WI38 (cell line): ENCODE results near the gene OBSCN.

Experiments
- H3K4me3 ChIP-seq: 2 replicates; pipeline ENCODE4 v1.5.1; 2011; ENCODE audit warnings: low read depth, mild to moderate bottlenecking, control low read depth, low read length
- TF ChIP-seq, protein P1 (sequence below): IDR thresholded peaks from 2 replicates; pipeline ENCODE4 v1.5.1; 2012; ENCODE audit warnings: low read depth, mild to moderate bottlenecking, control low read depth, low read length

The OBSCN gene

DNA sequence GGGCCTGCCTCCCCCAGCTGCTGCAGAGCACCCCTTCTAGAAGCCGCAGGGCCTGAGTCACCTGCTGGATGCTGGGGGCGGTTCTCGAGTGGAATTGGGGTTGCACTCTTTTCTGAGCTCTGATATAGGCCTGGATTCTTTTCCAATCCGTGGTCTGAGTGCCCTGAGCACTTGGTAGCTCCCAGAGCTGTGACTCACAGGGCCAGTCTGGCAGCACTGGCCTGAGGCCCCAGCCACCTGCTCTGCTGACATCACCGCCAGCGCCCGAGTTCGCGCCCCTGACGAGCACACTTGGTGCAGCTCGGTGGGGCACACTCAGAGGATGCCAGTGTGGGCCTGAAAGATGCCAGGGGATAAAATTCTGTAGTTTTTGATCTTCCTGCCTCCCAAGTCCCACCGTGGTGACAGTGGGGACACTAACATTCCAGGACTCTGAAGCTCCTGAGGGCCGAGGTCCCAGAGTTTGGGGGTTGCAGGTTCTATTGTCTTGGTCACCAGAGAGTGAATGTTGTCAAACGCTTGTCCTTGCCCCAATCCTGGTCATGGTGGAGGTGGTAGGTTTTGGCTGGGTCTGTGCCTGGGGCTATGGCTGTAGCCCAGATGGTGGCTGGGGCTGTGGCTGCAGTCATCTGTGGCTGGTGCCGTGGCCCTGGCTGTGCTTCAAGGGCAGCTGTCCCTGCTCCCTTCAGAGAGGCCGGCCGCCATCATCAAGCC lies 74.6 kb downstream of the OBSCN start:
- TF ChIP-seq, protein P1, sequence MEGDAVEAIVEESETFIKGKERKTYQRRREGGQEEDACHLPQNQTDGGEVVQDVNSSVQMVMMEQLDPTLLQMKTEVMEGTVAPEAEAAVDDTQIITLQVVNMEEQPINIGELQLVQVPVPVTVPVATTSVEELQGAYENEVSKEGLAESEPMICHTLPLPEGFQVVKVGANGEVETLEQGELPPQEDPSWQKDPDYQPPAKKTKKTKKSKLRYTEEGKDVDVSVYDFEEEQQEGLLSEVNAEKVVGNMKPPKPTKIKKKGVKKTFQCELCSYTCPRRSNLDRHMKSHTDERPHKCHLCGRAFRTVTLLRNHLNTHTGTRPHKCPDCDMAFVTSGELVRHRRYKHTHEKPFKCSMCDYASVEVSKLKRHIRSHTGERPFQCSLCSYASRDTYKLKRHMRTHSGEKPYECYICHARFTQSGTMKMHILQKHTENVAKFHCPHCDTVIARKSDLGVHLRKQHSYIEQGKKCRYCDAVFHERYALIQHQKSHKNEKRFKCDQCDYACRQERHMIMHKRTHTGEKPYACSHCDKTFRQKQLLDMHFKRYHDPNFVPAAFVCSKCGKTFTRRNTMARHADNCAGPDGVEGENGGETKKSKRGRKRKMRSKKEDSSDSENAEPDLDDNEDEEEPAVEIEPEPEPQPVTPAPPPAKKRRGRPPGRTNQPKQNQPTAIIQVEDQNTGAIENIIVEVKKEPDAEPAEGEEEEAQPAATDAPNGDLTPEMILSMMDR = no peak
- no peak overlapping the region for H3K4me3 ChIP-seq

DNA sequence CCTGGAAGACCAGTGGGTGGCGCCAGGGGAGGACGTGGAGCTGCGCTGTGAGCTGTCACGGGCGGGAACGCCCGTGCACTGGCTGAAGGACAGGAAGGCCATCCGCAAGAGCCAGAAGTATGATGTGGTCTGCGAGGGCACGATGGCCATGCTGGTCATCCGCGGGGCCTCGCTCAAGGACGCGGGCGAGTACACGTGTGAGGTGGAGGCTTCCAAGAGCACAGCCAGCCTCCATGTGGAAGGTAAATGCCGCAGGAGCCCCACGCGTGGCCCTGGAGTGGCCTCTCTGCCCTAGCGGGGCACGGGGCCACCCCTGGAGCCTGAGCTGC lies 75.2 kb downstream of the OBSCN start:
- TF ChIP-seq, protein P1 = no peak
- H3K4me3 ChIP-seq = no peak overlapping the region

DNA sequence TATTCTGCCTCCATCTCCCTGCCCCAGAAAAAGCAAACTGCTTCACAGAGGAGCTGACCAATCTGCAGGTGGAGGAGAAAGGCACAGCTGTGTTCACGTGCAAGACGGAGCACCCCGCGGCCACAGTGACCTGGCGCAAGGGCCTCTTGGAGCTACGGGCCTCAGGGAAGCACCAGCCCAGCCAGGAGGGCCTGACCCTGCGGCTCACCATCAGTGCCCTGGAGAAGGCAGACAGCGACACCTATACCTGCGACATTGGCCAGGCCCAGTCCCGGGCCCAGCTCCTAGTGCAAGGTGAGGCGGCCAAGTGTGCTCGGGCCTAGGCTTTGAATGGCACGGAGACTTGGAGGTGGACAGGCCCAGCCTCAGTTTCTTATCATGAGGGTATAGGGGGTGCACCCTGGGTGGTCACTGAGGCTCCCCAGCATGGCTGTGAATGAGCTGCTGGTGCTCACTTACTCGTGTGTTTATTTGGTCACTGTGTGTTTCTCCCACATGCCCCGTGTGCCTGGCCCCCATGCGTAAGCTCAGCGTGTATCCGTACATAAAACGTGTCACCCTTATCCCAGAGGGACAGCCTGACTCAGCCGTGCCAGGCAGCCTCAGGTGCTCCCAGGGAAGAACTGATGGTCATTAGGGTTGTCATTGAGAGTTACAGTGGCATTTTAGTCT lies 75.8 kb downstream of the OBSCN start:
- TF ChIP-seq, protein P1 = no peak
- no peak overlapping the region for H3K4me3 ChIP-seq

DNA sequence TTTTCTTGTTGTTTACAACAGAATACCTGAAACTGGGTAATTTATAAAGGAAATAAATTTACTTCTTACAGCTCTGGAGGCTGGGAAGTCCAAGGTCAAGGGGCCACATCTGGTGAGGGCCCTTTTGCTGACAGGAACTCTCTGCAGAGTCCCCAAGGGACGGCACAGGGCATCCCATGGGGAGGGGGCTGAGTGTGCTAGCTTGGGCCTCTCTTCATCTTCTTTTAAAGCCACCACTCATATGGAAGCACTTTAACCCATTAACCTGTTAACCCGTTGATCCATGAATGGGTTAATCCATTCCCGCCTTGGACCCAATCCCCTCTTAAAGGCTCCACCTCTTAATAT lies 76.3 kb downstream of the OBSCN start:
- TF ChIP-seq, protein P1 = no peak
- H3K4me3 ChIP-seq = no peak overlapping the region

DNA sequence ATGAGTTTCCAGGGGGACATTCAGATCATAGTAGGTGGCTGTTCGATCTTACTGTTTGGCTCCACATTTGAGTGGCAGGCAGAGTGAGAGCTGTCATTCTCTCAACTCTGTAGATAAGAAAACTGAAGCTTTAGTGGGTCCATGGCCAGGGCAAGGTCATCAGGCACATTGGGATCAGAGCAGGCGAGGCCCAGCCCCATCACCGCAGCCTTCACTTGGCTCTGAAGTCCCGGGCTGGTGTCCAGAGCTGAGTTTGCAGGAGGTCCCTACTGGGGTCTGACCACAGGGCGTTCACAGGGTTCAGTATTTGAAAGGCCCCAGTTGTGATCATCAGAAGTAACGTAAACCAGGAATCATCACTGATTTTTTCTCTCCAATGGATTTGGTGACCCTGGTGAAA lies 76.7 kb downstream of the OBSCN start:
- no peak overlapping the region for H3K4me3 ChIP-seq
- TF ChIP-seq, protein P1 = no peak

DNA sequence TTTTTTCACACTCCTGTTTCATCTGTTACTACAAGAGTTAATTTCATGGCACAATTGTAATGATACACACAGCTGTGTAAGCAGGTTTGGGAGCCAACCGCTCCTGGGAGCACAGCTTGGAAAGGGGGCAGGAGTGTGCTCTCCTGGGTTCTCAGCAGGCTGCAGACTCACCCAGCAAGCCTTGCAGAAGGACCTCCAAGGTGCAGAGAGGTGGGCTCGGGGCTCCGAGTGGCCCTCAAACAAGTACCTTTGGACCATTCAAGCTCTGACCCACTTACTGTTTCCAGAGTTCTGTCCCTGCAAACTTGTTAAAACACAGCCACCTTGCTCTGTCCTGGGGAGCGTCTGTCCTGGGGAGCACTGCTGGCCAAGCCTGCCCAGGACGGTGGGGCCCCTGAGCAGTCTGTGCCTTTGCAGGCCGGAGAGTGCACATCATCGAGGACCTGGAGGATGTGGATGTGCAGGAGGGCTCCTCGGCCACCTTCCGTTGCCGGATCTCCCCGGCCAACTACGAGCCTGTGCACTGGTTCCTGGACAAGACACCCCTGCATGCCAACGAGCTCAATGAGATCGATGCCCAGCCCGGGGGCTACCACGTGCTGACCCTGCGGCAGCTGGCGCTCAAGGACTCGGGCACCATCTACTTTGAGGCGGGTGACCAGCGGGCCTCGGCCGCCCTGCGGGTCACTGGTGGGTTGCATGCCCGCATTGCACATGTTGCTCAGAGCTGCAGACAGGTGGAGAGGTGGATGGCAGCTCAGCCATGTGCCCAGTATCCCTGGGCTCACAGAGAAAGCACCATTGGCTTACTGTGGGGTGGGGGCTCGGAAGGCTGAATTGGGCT lies 78.0 kb downstream of the OBSCN start:
- H3K4me3 ChIP-seq = no peak overlapping the region
- TF ChIP-seq, protein P1 = no peak
